ENCODE measurements around the gene MORF4L1.

DNA sequence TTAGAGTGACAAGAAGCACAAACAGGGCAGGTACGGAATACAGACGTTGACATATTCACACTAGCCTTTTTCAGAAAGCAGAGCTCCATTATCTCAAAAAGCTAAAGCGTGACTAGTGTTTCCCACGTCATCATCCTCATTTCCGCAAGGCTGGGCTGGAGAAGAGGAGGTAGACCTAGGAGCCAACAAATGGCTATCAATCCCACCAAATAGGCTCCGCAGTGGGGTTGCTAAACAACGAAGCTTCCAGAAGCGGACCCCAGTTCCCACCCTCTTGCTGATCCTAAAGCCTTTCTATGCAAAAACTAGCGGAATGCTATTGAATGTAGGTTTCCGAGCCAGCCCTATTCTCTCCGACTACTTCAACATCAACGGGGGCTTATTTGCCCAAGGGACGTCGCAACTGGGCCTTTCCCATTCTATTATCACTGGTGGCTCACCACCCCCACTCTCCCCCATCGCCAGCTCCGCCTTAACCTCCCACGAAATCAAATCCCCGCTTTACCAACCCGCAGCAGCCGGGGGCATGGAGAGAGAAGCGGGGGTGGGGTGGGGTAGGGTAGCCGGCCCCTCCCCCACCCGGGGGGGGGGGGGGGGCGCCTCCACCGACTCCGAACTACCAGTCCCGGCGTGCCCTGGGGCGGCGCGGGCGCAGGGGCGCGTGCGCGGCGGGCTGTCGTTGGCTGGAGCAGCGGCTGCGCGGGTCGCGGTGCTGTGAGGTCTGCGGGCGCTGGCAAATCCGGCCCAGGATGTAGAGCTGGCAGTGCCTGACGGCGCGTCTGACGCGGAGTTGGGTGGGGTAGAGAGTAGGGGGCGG is at the start of gene MORF4L1:
- no peak for TF ChIP-seq POLR2A (IDR thresholded peaks at IDR 0.05)
- TF ChIP-seq, protein P1, sequence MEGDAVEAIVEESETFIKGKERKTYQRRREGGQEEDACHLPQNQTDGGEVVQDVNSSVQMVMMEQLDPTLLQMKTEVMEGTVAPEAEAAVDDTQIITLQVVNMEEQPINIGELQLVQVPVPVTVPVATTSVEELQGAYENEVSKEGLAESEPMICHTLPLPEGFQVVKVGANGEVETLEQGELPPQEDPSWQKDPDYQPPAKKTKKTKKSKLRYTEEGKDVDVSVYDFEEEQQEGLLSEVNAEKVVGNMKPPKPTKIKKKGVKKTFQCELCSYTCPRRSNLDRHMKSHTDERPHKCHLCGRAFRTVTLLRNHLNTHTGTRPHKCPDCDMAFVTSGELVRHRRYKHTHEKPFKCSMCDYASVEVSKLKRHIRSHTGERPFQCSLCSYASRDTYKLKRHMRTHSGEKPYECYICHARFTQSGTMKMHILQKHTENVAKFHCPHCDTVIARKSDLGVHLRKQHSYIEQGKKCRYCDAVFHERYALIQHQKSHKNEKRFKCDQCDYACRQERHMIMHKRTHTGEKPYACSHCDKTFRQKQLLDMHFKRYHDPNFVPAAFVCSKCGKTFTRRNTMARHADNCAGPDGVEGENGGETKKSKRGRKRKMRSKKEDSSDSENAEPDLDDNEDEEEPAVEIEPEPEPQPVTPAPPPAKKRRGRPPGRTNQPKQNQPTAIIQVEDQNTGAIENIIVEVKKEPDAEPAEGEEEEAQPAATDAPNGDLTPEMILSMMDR (IDR thresholded peaks at IDR 0.05) = no peak

Data from heart left ventricle (tissue), 13 donors.